GM18867 (cell line): ENCODE data around the gene TMEM184A.

ENCODE experiments used
- ATAC-seq: cut with Tn5 transposase; IDR thresholded peaks from one replicate; pipeline ENCODE4 v1.9.1; 2021; ENCODE audit warnings: mild to moderate bottlenecking, moderate library complexity; ENCODE audit not compliant: unreplicated experiment

Gene TMEM184A

GRCh38 chr7:1555813-1556543 lies at the start of gene TMEM184A:
TSS of gene TMEM184A (minus strand) at chr7:1556205. CDS start at chr7:1555484, 721 bp downstream.
- no peak for ATAC-seq

- no peak for ATAC-seq
Measured at GRCh38 chr7:1604383-1604782, 48.4 kb upstream of the TMEM184A start.

GRCh38 chr7:1603346-1604225 lies 47.6 kb upstream of the TMEM184A start:
- ATAC-seq = no peak

- no peak for ATAC-seq
Measured at GRCh38 chr7:1602386-1602785, 46.4 kb upstream of the TMEM184A start.

- no peak for ATAC-seq
Measured at GRCh38 chr7:1601956-1602355, 46.0 kb upstream of the TMEM184A start.

- ATAC-seq = no peak
Measured at GRCh38 chr7:1599640-1600395, 43.8 kb upstream of the TMEM184A start.

GRCh38 chr7:1598961-1599639 lies 43.1 kb upstream of the TMEM184A start:
- ATAC-seq = no peak

- no peak for ATAC-seq
Measured at GRCh38 chr7:1598286-1598685, 42.3 kb upstream of the TMEM184A start.

GRCh38 chr7:1597791-1598190 lies 41.8 kb upstream of the TMEM184A start:
- ATAC-seq = no peak

- ATAC-seq = no peak
Measured at GRCh38 chr7:1597066-1597760, 41.2 kb upstream of the TMEM184A start.

- no peak for ATAC-seq
Measured at GRCh38 chr7:1596181-1597043, 40.4 kb upstream of the TMEM184A start.

- ATAC-seq = no peak
Measured at GRCh38 chr7:1595636-1596035, 39.6 kb upstream of the TMEM184A start.

GRCh38 chr7:1595027-1595426 lies 39.0 kb upstream of the TMEM184A start:
- ATAC-seq = no peak

GRCh38 chr7:1593904-1594421 lies 38.0 kb upstream of the TMEM184A start:
- no peak for ATAC-seq

GRCh38 chr7:1593091-1593866 lies 37.3 kb upstream of the TMEM184A start:
- no peak for ATAC-seq

- ATAC-seq = no peak
Measured at GRCh38 chr7:1592299-1592871, 36.4 kb upstream of the TMEM184A start.

GRCh38 chr7:1591876-1592275 lies 35.9 kb upstream of the TMEM184A start:
- ATAC-seq = no peak

GRCh38 chr7:1591396-1591795 lies 35.4 kb upstream of the TMEM184A start:
- ATAC-seq = no peak
